Lung (tissue), 12 donors: Measurements from ENCODE around the gene ITFG1. TPM values are rescaled to one million over a fixed set of nuclear protein-coding genes. Genes with fewer than 3 reads are reported as not detected.

Source experiments
- ATAC-seq: fragments of 200-7000 bp; cut with Tn5 transposase; one replicate; pipeline ENCODE4 v1.9.1; 2020; ENCODE audit warnings: moderate number of reproducible peaks; ENCODE audit not compliant: insufficient read depth, low FRiP score
- DNase-seq, 3 donors: peaks; one replicate each; pipeline ENCODE4 v3.0.0-alpha.2; 2013 to 2017
- H3K27ac ChIP-seq, 2 donors: one replicate each; pipeline ENCODE4 v1.5.1; 2013; ENCODE audit warnings: mild to moderate bottlenecking in 2 of 2, moderate library complexity in 2 of 2, control low read depth in 1 of 2, inconsistent platforms in 1 of 2, low read depth in 1 of 2, low read length in 1 of 2
- H3K27me3 ChIP-seq, 3 donors: one replicate each; pipeline ENCODE4 v1.5.1; 2013; ENCODE audit warnings: low read length in 2 of 3; ENCODE audit not compliant: control insufficient read depth in 3 of 3, insufficient read depth in 3 of 3
- H3K36me3 ChIP-seq, 4 donors: one replicate each; pipeline ENCODE4 v1.5.1; 2013; ENCODE audit warnings: low read length in 4 of 4, mild to moderate bottlenecking in 1 of 4, moderate library complexity in 1 of 4; ENCODE audit not compliant: control insufficient read depth in 4 of 4, insufficient read depth in 4 of 4
- H3K4me1 ChIP-seq, 5 donors: one replicate each; pipeline ENCODE4 v1.5.1; 2013; ENCODE audit warnings: low read length in 5 of 5, mild to moderate bottlenecking in 2 of 5, moderate library complexity in 1 of 5; ENCODE audit not compliant: control insufficient read depth in 5 of 5, insufficient read depth in 5 of 5
- H3K4me3 ChIP-seq: one replicate; pipeline ENCODE4 v1.5.1; 2013; ENCODE audit warnings: mild to moderate bottlenecking, control low read depth, moderate library complexity
- H3K9ac ChIP-seq, 2 donors: one replicate each; pipeline ENCODE4 v1.5.1; 2013; ENCODE audit warnings: low read length in 2 of 2, control low read depth in 1 of 2; ENCODE audit not compliant: insufficient read depth in 1 of 2
- H3K9me3 ChIP-seq, 4 donors: one replicate each; pipeline ENCODE4 v1.5.1; 2013; ENCODE audit warnings: low read length in 3 of 4, mild to moderate bottlenecking in 1 of 4, moderate library complexity in 1 of 4; ENCODE audit not compliant: control insufficient read depth in 4 of 4, insufficient read depth in 3 of 4
- WGBS, 2 donors: extraction: QIAGEN DNeasy Blood & Tissue Kit; methylation state at CpG; one replicate each; pipeline ENCODE4 v1.1.7; 2013; 5-methylcytosine and 5-hydroxymethylcytosine counted together
- polyA plus RNA-seq, 2 donors: library from polyadenylated mRNA; stranded (reverse); fragments of 200-250 nt; gene quantifications; one replicate each; pipeline ENCODE4 v1.2.1, GENCODE V29; 2013
- total RNA-seq, 2 donors: library from RNA; depleted of rRNA in 1 of 2; stranded (reverse); fragments of >200 nt in 1 of 2; gene quantifications; one replicate each; pipeline ENCODE4 v1.2.1, GENCODE V29; 2014 to 2021
- TF ChIP-seq, protein P1 (sequence below): IDR thresholded peaks from 2 replicates; pipeline ENCODE4 v1.5.1; 2012; ENCODE audit warnings: mild to moderate bottlenecking; ENCODE audit errors: control extremely low read depth, extremely low read depth
- donor health status: control.
- donor health status: control.
- donor health status: Bipolar disorder and iron deficiency.
- donor health status: healthy.
- donor health status: DM: yes; HTN: yes; CAD: no.

ITFG1 gene
- total and polyA plus RNA-seq, 4 donors: 13.0 to 79.4 (median 40.2) TPM

DNA sequence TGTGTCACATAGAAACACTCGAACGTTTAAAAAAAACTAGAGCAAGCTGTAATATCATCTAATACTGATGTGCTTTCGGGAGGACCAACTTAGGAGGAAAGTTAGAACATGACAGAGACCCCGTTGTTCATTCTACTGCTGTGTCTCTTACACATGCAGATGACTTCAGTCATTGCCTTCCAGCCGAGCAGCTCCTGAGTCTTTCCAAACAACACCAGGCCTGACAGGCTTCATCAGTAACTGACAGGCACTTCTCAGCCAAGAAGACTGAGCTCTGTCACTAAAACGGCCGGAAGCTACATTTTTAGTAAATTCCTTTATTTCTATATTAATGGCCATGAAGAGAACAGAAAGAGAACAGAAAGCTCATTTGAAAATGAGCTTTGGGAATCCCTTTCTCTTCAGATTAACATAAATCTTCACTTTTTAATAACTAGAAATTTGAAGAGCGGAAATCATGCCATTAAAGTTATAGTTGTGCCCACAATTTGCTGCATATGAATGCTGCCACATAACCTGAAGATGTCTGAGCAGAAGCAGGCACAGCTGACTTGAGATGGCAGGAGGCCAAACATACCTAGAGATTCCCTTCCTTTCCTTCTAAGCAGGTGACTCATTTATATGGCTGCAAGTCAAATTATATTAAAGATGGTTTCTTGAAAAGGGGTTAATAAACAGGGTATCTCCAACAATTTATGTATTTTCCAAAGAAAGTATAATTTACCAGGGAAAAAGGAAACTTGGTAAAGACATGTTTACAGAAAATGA, 148.9 kb downstream of the ITFG1 start:
- Histone ChIP-seq H3K27me3 (no peaks in the 10 kb centered on the region), H3K9ac (no peak overlapping the region), H3K36me3 (peaks cover 0 to 1% (median 0%) of the 10 kb centered on the region in 4 donors), H3K4me3 (no peak overlapping the region), H3K4me1 (peaks cover 0 to 10% (median 0%) of the 10 kb centered on the region in 5 donors), H3K9me3 (no peaks in the 10 kb centered on the region), H3K27ac (no peak overlapping the region)
- WGBS, 2 donors: 82% methylated on average over 8 of the region's 8 CpGs
- DNase-seq (no peak), ATAC-seq (no peak)
- TF ChIP-seq, protein P1, sequence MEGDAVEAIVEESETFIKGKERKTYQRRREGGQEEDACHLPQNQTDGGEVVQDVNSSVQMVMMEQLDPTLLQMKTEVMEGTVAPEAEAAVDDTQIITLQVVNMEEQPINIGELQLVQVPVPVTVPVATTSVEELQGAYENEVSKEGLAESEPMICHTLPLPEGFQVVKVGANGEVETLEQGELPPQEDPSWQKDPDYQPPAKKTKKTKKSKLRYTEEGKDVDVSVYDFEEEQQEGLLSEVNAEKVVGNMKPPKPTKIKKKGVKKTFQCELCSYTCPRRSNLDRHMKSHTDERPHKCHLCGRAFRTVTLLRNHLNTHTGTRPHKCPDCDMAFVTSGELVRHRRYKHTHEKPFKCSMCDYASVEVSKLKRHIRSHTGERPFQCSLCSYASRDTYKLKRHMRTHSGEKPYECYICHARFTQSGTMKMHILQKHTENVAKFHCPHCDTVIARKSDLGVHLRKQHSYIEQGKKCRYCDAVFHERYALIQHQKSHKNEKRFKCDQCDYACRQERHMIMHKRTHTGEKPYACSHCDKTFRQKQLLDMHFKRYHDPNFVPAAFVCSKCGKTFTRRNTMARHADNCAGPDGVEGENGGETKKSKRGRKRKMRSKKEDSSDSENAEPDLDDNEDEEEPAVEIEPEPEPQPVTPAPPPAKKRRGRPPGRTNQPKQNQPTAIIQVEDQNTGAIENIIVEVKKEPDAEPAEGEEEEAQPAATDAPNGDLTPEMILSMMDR: no peak

GRCh38 chr16:47310792-47311211, 150.1 kb downstream of the ITFG1 start:
- H3K4me3 ChIP-seq: no peak overlapping the region
- TF ChIP-seq, protein P1: no peak
- no peaks in the 10 kb centered on the region for H3K27me3 ChIP-seq
- no peak overlapping the region for H3K9ac ChIP-seq
- no peak for ATAC-seq
- no peak for DNase-seq
- no peaks in the 10 kb centered on the region for H3K9me3 ChIP-seq
- 75 to 85% methylated on average over 1 of the region's 1 CpG for WGBS, 2 donors
- H3K36me3 ChIP-seq: peaks cover 0 to 1% (median 0%) of the 10 kb centered on the region in 4 donors
- H3K27ac ChIP-seq: no peak overlapping the region
- H3K4me1 ChIP-seq: peaks cover 0 to 6% (median 0%) of the 10 kb centered on the region in 5 donors

DNA sequence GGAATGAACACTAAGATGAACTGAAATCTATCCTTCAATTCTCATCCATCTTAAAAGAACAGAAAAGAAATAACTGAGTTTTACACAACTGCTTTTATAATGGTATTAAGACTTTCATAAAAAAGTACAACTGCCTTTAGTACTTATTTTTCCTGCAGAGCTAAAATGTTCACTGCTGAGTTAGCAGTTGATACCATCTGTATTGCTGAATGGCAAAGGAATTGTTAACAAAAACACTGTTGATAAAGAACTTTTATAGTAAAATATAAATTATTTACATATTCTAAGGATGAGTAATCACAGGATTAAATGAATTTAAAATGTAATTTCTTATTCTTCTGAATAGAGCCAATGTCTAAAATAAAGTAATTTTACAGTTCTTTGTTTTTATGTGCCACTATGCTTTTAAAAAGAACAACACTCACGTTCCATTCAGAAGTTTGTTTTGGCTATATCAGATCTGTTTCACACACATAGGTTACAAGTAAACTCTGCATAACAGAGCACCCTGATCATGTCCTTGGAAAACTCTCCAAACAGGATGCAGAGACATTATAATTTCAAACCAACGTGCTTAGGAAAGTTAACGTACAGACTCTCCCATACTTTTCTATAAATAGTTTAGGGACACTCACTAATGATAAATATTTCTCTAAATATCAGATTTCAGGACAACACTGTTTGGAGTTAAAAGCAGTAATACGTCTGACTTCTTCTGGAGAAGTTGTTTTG, 151.1 kb downstream of the ITFG1 start:
- Histone ChIP-seq H3K4me3 (no peak overlapping the region), H3K36me3 (peaks cover 0 to 1% (median 0%) of the 10 kb centered on the region in 4 donors), H3K27ac (no peak overlapping the region), H3K27me3 (no peaks in the 10 kb centered on the region), H3K4me1 (peaks cover 0 to 6% (median 0%) of the 10 kb centered on the region in 5 donors), H3K9ac (no peak overlapping the region), H3K9me3 (no peaks in the 10 kb centered on the region)
- TF ChIP-seq, protein P1: no peak
- ATAC-seq (no peak), DNase-seq (no peak)
- WGBS, 2 donors: 69 to 81% methylated on average over 4 of the region's 4 CpGs
